H1 (cell line): ENCODE results near the gene PDZD11. TPM values are rescaled to one million over a fixed set of nuclear protein-coding genes. Genes with fewer than 3 reads are reported as not detected.

ENCODE experiments used
- EGR1 ChIP-seq: IDR thresholded peaks from 2 replicates; pipeline ENCODE4 v1.6.1; 2011; ENCODE audit warnings: low read depth, low read length, borderline replicate concordance
- HDAC6 ChIP-seq: IDR thresholded peaks from one replicate; pipeline ENCODE4 v1.7.1; 2012; ENCODE audit warnings: low read depth, mild to moderate bottlenecking, inconsistent platforms, low read length, moderate library complexity
- JUN ChIP-seq: IDR thresholded peaks from 2 replicates; pipeline ENCODE4 v1.6.1; 2011; ENCODE audit warnings: low read depth, mild to moderate bottlenecking, improper control_type of control experiment, low read length
- RAD21 ChIP-seq, 2 experiments: IDR thresholded peaks in 1 of 2; conservative IDR thresholded peaks in 1 of 2; 2 replicates each; pipeline ENCODE4 v1.6.1; 2011; ENCODE audit warnings: low read depth in 2 of 2, low read length in 2 of 2, improper control_type of control experiment in 1 of 2, inconsistent platforms in 1 of 2, mild to moderate bottlenecking in 1 of 2, moderate library complexity in 1 of 2
- SAP30 ChIP-seq: fragments of 300-600 bp; sonication (generic); IDR thresholded peaks from 2 replicates; pipeline ENCODE4 v1.7.1; 2012; ENCODE audit warnings: low read length, moderate library complexity, mild to moderate bottlenecking, inconsistent platforms; ENCODE audit not compliant: insufficient read depth, insufficient replicate concordance
- SIX5 ChIP-seq: IDR thresholded peaks from 2 replicates; pipeline ENCODE4 v1.6.1; 2011; ENCODE audit warnings: mild to moderate bottlenecking, low read depth, low read length
- SP2 ChIP-seq: IDR thresholded peaks from 2 replicates; pipeline ENCODE4 v1.6.1; 2012; ENCODE audit warnings: mild to moderate bottlenecking, low read length, inconsistent platforms
- TEAD4 ChIP-seq: IDR thresholded peaks from 2 replicates; pipeline ENCODE4 v1.6.1; 2012; ENCODE audit warnings: low read depth, low read length, inconsistent platforms, mixed read lengths
- polyA plus RNA-seq, 7 experiments: library from polyadenylated mRNA; depleted of rRNA in 3 of 7; stranded (reverse) in 5 of 7; unstranded in 2 of 7; fragments of >200 nt in 5 of 7; fragments of 200-250 nt in 2 of 7; gene quantifications; 1 replicate in 5 of 7; 2 replicates in 1 of 7; 4 replicates in 1 of 7; pipeline versions ENCODE4 v1.2.1 to v1.2.3, GENCODE V29; 2011 to 2013; ENCODE audit warnings: missing spikeins in 2 of 7, mixed read lengths in 2 of 7
- total RNA-seq: library from RNA; stranded (reverse); fragmentation: NEBNext Ultra II Directional; extraction: Animal tissue kit (Norgen Biotek cat#: 25700); gene quantifications from 2 replicates; pipeline ENCODE4 v1.2.1, GENCODE V29; 2021
- TF ChIP-seq, protein P1 (sequence below): fragments of 300-600 bp; sonication (generic); IDR thresholded peaks from 2 replicates; pipeline ENCODE4 v1.7.1; 2012; ENCODE audit warnings: low read length, moderate library complexity, mild to moderate bottlenecking, inconsistent platforms; ENCODE audit not compliant: insufficient replicate concordance
- TF ChIP-seq, protein P2 (sequence below): IDR thresholded peaks from 2 replicates; pipeline ENCODE4 v1.6.1; 2012; ENCODE audit warnings: low read length, inconsistent platforms

Gene PDZD11
- total and polyA plus RNA-seq, 2 of the 8 experiments (the other 6 are each of a cell fraction or from before 2014, with no cell fraction given) = 31.5 to 55.9 TPM

DNA sequence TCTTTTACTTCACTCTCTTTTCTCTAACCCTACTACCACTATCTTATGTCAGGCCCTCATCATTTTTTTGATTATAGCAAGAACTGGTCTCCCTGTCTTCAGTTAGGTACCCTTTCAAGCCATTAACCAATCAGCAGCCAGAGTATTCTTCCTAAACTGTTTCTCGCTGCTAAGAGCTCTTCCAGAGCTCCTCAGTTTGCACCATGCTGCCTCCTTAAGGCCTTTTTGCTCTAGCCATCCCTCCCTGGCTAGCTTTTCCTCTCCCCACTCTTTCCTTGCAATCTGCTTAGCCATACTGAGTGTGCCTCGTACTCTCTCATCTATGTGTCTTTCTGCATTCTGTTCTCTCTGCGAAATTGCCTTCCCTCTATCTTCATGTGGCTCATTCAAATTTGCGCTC is 33.1 kb upstream of the PDZD11 start (continued):
- TF ChIP-seq, protein P1, sequence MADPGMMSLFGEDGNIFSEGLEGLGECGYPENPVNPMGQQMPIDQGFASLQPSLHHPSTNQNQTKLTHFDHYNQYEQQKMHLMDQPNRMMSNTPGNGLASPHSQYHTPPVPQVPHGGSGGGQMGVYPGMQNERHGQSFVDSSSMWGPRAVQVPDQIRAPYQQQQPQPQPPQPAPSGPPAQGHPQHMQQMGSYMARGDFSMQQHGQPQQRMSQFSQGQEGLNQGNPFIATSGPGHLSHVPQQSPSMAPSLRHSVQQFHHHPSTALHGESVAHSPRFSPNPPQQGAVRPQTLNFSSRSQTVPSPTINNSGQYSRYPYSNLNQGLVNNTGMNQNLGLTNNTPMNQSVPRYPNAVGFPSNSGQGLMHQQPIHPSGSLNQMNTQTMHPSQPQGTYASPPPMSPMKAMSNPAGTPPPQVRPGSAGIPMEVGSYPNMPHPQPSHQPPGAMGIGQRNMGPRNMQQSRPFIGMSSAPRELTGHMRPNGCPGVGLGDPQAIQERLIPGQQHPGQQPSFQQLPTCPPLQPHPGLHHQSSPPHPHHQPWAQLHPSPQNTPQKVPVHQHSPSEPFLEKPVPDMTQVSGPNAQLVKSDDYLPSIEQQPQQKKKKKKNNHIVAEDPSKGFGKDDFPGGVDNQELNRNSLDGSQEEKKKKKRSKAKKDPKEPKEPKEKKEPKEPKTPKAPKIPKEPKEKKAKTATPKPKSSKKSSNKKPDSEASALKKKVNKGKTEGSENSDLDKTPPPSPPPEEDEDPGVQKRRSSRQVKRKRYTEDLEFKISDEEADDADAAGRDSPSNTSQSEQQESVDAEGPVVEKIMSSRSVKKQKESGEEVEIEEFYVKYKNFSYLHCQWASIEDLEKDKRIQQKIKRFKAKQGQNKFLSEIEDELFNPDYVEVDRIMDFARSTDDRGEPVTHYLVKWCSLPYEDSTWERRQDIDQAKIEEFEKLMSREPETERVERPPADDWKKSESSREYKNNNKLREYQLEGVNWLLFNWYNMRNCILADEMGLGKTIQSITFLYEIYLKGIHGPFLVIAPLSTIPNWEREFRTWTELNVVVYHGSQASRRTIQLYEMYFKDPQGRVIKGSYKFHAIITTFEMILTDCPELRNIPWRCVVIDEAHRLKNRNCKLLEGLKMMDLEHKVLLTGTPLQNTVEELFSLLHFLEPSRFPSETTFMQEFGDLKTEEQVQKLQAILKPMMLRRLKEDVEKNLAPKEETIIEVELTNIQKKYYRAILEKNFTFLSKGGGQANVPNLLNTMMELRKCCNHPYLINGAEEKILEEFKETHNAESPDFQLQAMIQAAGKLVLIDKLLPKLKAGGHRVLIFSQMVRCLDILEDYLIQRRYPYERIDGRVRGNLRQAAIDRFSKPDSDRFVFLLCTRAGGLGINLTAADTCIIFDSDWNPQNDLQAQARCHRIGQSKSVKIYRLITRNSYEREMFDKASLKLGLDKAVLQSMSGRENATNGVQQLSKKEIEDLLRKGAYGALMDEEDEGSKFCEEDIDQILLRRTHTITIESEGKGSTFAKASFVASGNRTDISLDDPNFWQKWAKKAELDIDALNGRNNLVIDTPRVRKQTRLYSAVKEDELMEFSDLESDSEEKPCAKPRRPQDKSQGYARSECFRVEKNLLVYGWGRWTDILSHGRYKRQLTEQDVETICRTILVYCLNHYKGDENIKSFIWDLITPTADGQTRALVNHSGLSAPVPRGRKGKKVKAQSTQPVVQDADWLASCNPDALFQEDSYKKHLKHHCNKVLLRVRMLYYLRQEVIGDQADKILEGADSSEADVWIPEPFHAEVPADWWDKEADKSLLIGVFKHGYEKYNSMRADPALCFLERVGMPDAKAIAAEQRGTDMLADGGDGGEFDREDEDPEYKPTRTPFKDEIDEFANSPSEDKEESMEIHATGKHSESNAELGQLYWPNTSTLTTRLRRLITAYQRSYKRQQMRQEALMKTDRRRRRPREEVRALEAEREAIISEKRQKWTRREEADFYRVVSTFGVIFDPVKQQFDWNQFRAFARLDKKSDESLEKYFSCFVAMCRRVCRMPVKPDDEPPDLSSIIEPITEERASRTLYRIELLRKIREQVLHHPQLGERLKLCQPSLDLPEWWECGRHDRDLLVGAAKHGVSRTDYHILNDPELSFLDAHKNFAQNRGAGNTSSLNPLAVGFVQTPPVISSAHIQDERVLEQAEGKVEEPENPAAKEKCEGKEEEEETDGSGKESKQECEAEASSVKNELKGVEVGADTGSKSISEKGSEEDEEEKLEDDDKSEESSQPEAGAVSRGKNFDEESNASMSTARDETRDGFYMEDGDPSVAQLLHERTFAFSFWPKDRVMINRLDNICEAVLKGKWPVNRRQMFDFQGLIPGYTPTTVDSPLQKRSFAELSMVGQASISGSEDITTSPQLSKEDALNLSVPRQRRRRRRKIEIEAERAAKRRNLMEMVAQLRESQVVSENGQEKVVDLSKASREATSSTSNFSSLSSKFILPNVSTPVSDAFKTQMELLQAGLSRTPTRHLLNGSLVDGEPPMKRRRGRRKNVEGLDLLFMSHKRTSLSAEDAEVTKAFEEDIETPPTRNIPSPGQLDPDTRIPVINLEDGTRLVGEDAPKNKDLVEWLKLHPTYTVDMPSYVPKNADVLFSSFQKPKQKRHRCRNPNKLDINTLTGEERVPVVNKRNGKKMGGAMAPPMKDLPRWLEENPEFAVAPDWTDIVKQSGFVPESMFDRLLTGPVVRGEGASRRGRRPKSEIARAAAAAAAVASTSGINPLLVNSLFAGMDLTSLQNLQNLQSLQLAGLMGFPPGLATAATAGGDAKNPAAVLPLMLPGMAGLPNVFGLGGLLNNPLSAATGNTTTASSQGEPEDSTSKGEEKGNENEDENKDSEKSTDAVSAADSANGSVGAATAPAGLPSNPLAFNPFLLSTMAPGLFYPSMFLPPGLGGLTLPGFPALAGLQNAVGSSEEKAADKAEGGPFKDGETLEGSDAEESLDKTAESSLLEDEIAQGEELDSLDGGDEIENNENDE = no peak
- TF ChIP-seq HDAC6 (no peak), TEAD4 (no peak), JUN (no peak), SP2 (no peak), SAP30 (no peak), RAD21 (IDR thresholded peaks at IDR 0.05 in 1 of 2, conservative IDR thresholded peaks at IDR 0.05 in 1 of 2; ENCODE audit: low read depth in 2 of 2, low read length in 2 of 2) (no peak), EGR1 (no peak), SIX5 (no peak)
- TF ChIP-seq, protein P2, sequence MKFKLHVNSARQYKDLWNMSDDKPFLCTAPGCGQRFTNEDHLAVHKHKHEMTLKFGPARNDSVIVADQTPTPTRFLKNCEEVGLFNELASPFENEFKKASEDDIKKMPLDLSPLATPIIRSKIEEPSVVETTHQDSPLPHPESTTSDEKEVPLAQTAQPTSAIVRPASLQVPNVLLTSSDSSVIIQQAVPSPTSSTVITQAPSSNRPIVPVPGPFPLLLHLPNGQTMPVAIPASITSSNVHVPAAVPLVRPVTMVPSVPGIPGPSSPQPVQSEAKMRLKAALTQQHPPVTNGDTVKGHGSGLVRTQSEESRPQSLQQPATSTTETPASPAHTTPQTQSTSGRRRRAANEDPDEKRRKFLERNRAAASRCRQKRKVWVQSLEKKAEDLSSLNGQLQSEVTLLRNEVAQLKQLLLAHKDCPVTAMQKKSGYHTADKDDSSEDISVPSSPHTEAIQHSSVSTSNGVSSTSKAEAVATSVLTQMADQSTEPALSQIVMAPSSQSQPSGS = no peak
